Loucy (cell line): ENCODE data around the gene ADSL.

Experiments used
- CTCF ChIP-seq: fragments of 200-600 bp; sonication (generic); conservative IDR thresholded peaks from 2 replicates; pipeline ENCODE4 v1.5.1; 2014; ENCODE audit warnings: mild to moderate bottlenecking, antibody characterized with exemption, low read length
- EZH2phosphoT487 ChIP-seq: fragments of 200-600 bp; IDR thresholded peaks from 2 replicates; pipeline ENCODE4 v1.6.1; 2018; ENCODE audit warnings: antibody characterized with exemption, mild to moderate bottlenecking, moderate library complexity, borderline replicate concordance

- TF ChIP-seq CTCF (no peak), EZH2phosphoT487 (no peak)
These were observed 69.9 kb downstream of the ADSL start for GRCh38 chr22:40416267-40416570.
